NCI-H146 treated with DMSO at 0.1 percent for 48 hours (cell line): Measurements from ENCODE around the gene ERP27.

Experiments
- DNase-seq: peaks from one replicate; lab custom pipeline; 2025; ENCODE audit not compliant: unreplicated experiment; lab: John Stamatoyannopoulos, UW

The ERP27 gene

GRCh38 chr12:14937014-14937413 lies 1.3 kb downstream of the ERP27 start:
- DNase-seq: no peak

GRCh38 chr12:14936224-14936861 lies 2.0 kb downstream of the ERP27 start:
- DNase-seq: no peak

- DNase-seq: no peak
Measured at GRCh38 chr12:14935031-14935430, 3.3 kb downstream of the ERP27 start.

- no peak for DNase-seq
Measured at GRCh38 chr12:14934511-14934910, 3.8 kb downstream of the ERP27 start.

- DNase-seq: no peak
Measured at GRCh38 chr12:14931791-14932560, 6.4 kb downstream of the ERP27 start.

- no peak for DNase-seq
Measured at GRCh38 chr12:14931359-14931758, 7.0 kb downstream of the ERP27 start.

- DNase-seq: no peak
Measured at GRCh38 chr12:14930299-14930698, 8.0 kb downstream of the ERP27 start.

- DNase-seq: no peak
Measured at GRCh38 chr12:14928931-14929330, 9.4 kb downstream of the ERP27 start.

GRCh38 chr12:14927267-14927666 lies 11.1 kb downstream of the ERP27 start:
- DNase-seq: no peak

GRCh38 chr12:14924541-14924940 lies 13.8 kb downstream of the ERP27 start:
- no peak for DNase-seq

GRCh38 chr12:14923944-14924343 lies 14.4 kb downstream of the ERP27 start:
- no peak for DNase-seq

GRCh38 chr12:14921218-14921617 lies 17.1 kb downstream of the ERP27 start:
- no peak for DNase-seq

- DNase-seq: no peak
Measured at GRCh38 chr12:14920475-14921126, 17.7 kb downstream of the ERP27 start.

- DNase-seq: no peak
Measured at GRCh38 chr12:14919455-14919854, 18.9 kb downstream of the ERP27 start.

GRCh38 chr12:14915736-14916135 lies 22.6 kb downstream of the ERP27 start:
- no peak for DNase-seq

- no peak for DNase-seq
Measured at GRCh38 chr12:14913381-14913781, 25.0 kb downstream of the ERP27 start.

- no peak for DNase-seq
Measured at GRCh38 chr12:14911131-14911530, 27.2 kb downstream of the ERP27 start.

- no peak for DNase-seq
Measured at GRCh38 chr12:14910090-14910915, 28.0 kb downstream of the ERP27 start.

- no peak for DNase-seq
Measured at GRCh38 chr12:14907953-14908352, 30.4 kb downstream of the ERP27 start.

- no peak for DNase-seq
Measured at GRCh38 chr12:14906114-14906513, 32.2 kb downstream of the ERP27 start.

- no peak for DNase-seq
Measured at GRCh38 chr12:14905269-14906004, 32.9 kb downstream of the ERP27 start.
